WTC11 (cell line): ENCODE measurements around the gene AGBL5. TPM values are rescaled to one million over a fixed set of nuclear protein-coding genes. Genes with fewer than 3 reads are reported as not detected.

Source experiments
- ATAC-seq: fragments of 200-7000 bp; cut with Tn5 transposase; 2 replicates; pipeline ENCODE4 v1.10.0; 2021; ENCODE audit warnings: mild to moderate bottlenecking, moderate library complexity
- CTCF ChIA-PET: fragments of 300-600 bp; sonication (Branson Sonifier 250); formaldehyde crosslinking; loops from one replicate; lab custom pipeline; 2021; ENCODE audit warnings: antibody characterized with exemption; lab: Charles Lee
- POLR2A ChIA-PET: fragments of 350-600 bp; sonication (Branson Sonifier 250); formaldehyde crosslinking; loops from one replicate; lab custom pipeline; 2021; ENCODE audit warnings: antibody characterized with exemption; lab: Charles Lee
- DNase-seq: peaks from one replicate; pipeline ENCODE4 v3.0.0; 2021; ENCODE audit warnings: low spot score
- H3K27ac Mint-ChIP-seq: 2 replicates; pipeline ENCODE4 v1.8.0; 2021; ENCODE audit warnings: mixed read lengths
- H3K27me3 Mint-ChIP-seq: 2 replicates; pipeline ENCODE4 v1.8.0; 2021; ENCODE audit warnings: low read depth, mild to moderate bottlenecking, moderate library complexity, mixed read lengths
- H3K36me3 Mint-ChIP-seq: 2 replicates; pipeline ENCODE4 v1.8.0; 2021; ENCODE audit warnings: mixed read lengths
- H3K4me1 Mint-ChIP-seq: 2 replicates; pipeline ENCODE4 v1.8.0; 2022; ENCODE audit warnings: mixed read lengths
- H3K4me3 Mint-ChIP-seq: 2 replicates; pipeline ENCODE4 v1.8.0; 2021; ENCODE audit warnings: mild to moderate bottlenecking, moderate library complexity, mixed read lengths
- H3K9me3 Mint-ChIP-seq: 2 replicates; pipeline ENCODE4 v1.8.0; 2021; ENCODE audit warnings: mixed read lengths
- ATF1 ChIP-seq: sonication (generic); formaldehyde crosslinking; IDR thresholded peaks from 2 replicates; pipeline ENCODE4 v1.8.1; 2023; ENCODE audit warnings: mild to moderate bottlenecking, moderate library complexity, missing genetic modification reagents
- GABPB1 ChIP-seq: sonication (generic); formaldehyde crosslinking; IDR thresholded peaks from 2 replicates; pipeline ENCODE4 v1.8.1; 2023; ENCODE audit warnings: mild to moderate bottlenecking, missing genetic modification reagents
- GRHL2 ChIP-seq: fragments of 250-450 bp; sonication (Bioruptor Pico); IDR thresholded peaks from 2 replicates; pipeline ENCODE4 v1.8.0; 2022; ENCODE audit warnings: mild to moderate bottlenecking, moderate library complexity; ENCODE audit not compliant: insufficient replicate concordance, severe bottlenecking
- JUN ChIP-seq: sonication (generic); formaldehyde crosslinking; IDR thresholded peaks from 2 replicates; pipeline ENCODE4 v1.8.0; 2023; ENCODE audit warnings: mild to moderate bottlenecking, missing genetic modification reagents
- NR1H2 ChIP-seq: sonication (generic); formaldehyde crosslinking; IDR thresholded peaks from 2 replicates; pipeline ENCODE4 v1.9.0; 2021; ENCODE audit warnings: mild to moderate bottlenecking, moderate library complexity, missing genetic modification reagents
- RELA ChIP-seq: sonication (generic); formaldehyde crosslinking; IDR thresholded peaks from 2 replicates; pipeline ENCODE4 v1.8.1; 2022; ENCODE audit warnings: missing genetic modification reagents, mild to moderate bottlenecking, borderline replicate concordance
- TEAD1 ChIP-seq: sonication (generic); formaldehyde crosslinking; IDR thresholded peaks from 2 replicates; pipeline ENCODE4 v1.8.0; 2022; ENCODE audit warnings: mild to moderate bottlenecking, missing genetic modification reagents
- TP53 ChIP-seq: sonication (generic); formaldehyde crosslinking; IDR thresholded peaks from 2 replicates; pipeline ENCODE4 v1.8.1; 2023; ENCODE audit warnings: mild to moderate bottlenecking, missing genetic modification reagents
- ZNF121 ChIP-seq: sonication (generic); formaldehyde crosslinking; IDR thresholded peaks from 2 replicates; pipeline ENCODE4 v1.8.0; 2023; ENCODE audit warnings: missing genetic modification reagents
- ZNF317 ChIP-seq: sonication (generic); formaldehyde crosslinking; IDR thresholded peaks from 2 replicates; pipeline ENCODE4 v1.8.1; 2023; ENCODE audit warnings: low read depth, mild to moderate bottlenecking, moderate library complexity, missing genetic modification reagents, borderline replicate concordance
- ZNF416 ChIP-seq: fragments of 250-450 bp; sonication (Bioruptor Pico); IDR thresholded peaks from 2 replicates; pipeline ENCODE4 v1.9.0; 2021; ENCODE audit warnings: mild to moderate bottlenecking, inconsistent platforms
- total RNA-seq: library from RNA; stranded (reverse); gene quantifications from 3 replicates; pipeline ENCODE4 v1.2.3, GENCODE V29; 2021
- TF ChIP-seq, protein P1 (sequence below): sonication (generic); formaldehyde crosslinking; IDR thresholded peaks from 2 replicates; pipeline ENCODE4 v1.8.0; 2023; ENCODE audit warnings: missing genetic modification reagents, mild to moderate bottlenecking, borderline replicate concordance
- TF ChIP-seq, protein P2 (sequence below): fragments of 250-450 bp; sonication (Bioruptor Pico); IDR thresholded peaks from 2 replicates; pipeline ENCODE4 v1.8.0; 2021; ENCODE audit warnings: mild to moderate bottlenecking
- TF ChIP-seq, protein P3 (sequence below): sonication (generic); formaldehyde crosslinking; IDR thresholded peaks from 2 replicates; pipeline ENCODE4 v1.8.1; 2023; ENCODE audit warnings: mild to moderate bottlenecking, moderate library complexity, missing genetic modification reagents
- TF ChIP-seq, protein P4 (sequence below): fragments of 250-450 bp; sonication (Bioruptor Pico); IDR thresholded peaks from 2 replicates; pipeline ENCODE4 v1.9.0; 2021; ENCODE audit warnings: moderate library complexity, mild to moderate bottlenecking, inconsistent platforms, borderline replicate concordance
- TF ChIP-seq, protein P5 (sequence below): sonication (generic); formaldehyde crosslinking; IDR thresholded peaks from 2 replicates; pipeline ENCODE4 v1.8.0; 2023; ENCODE audit warnings: missing genetic modification reagents

AGBL5 gene
- total RNA-seq, 1 experiment from 2014 or later: 43.0 TPM

DNA sequence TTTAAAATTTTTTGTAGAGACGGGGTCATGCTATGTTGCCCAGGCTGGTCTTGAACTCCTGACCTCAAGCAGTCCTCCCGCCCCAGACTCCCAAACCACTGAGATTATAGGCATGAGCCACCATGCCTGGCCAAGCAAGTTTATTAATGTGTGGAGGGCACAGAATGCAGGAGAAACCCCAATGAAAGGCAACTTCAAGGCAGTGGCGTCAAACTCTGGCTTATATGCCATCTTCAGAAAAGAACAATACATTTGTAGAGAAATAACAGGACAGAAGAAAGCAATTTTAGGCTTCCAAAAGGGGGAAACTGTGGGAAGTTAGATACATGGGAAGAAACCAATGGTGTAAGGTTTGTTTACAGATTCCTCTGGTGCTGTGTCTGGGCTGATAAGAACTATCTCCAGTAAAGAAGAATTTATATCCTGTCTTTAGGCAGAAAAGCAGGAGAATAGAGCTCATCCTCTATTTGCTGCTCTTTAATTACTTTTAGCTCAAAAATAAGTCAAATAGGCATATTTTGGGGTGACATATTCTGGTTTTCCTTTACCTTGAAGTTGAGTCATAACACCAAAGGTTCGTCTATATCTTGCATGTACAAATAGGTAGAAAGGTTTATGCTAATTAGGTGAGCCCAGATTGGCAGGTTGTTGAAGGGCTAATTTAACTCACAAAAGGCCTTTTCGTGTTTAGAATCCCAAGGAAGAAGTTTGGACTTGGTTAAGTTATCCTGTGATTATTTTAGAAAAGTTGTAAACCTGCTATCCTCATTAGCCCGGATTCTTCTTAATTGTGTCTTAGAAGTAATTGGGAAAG is 44.7 kb upstream of the AGBL5 start:
- H3K27ac Mint-ChIP-seq: no peak overlapping the region
- H3K9me3 Mint-ChIP-seq: 0 out of 2 replicates have a peak, but pooled peaks cover 3% of the 10 kb centered on the region
- ATAC-seq (no peak), DNase-seq (no peak)
- H3K4me1 Mint-ChIP-seq: peaks cover 2% of the 10 kb centered on the region
- POLR2A ChIA-PET: no interaction called here
- H3K27me3 Mint-ChIP-seq: no peaks in the 10 kb centered on the region
- no peak overlapping the region for H3K4me3 Mint-ChIP-seq
- CTCF ChIA-PET: interaction anchor here (1.3 kb wide), 1 partner anchor 10 kb away, joined by 10 read pairs; no protein-coding TSS in a partner anchor
- no peaks in the 10 kb centered on the region for H3K36me3 Mint-ChIP-seq
- TF ChIP-seq, protein P1, sequence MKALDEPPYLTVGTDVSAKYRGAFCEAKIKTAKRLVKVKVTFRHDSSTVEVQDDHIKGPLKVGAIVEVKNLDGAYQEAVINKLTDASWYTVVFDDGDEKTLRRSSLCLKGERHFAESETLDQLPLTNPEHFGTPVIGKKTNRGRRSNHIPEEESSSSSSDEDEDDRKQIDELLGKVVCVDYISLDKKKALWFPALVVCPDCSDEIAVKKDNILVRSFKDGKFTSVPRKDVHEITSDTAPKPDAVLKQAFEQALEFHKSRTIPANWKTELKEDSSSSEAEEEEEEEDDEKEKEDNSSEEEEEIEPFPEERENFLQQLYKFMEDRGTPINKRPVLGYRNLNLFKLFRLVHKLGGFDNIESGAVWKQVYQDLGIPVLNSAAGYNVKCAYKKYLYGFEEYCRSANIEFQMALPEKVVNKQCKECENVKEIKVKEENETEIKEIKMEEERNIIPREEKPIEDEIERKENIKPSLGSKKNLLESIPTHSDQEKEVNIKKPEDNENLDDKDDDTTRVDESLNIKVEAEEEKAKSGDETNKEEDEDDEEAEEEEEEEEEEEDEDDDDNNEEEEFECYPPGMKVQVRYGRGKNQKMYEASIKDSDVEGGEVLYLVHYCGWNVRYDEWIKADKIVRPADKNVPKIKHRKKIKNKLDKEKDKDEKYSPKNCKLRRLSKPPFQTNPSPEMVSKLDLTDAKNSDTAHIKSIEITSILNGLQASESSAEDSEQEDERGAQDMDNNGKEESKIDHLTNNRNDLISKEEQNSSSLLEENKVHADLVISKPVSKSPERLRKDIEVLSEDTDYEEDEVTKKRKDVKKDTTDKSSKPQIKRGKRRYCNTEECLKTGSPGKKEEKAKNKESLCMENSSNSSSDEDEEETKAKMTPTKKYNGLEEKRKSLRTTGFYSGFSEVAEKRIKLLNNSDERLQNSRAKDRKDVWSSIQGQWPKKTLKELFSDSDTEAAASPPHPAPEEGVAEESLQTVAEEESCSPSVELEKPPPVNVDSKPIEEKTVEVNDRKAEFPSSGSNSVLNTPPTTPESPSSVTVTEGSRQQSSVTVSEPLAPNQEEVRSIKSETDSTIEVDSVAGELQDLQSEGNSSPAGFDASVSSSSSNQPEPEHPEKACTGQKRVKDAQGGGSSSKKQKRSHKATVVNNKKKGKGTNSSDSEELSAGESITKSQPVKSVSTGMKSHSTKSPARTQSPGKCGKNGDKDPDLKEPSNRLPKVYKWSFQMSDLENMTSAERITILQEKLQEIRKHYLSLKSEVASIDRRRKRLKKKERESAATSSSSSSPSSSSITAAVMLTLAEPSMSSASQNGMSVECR (CRISPR knock-in tag): no peak
- 0 out of 2 replicates have a peak, but pooled peaks have one; percentile 2 for TF ChIP-seq ZNF121

DNA sequence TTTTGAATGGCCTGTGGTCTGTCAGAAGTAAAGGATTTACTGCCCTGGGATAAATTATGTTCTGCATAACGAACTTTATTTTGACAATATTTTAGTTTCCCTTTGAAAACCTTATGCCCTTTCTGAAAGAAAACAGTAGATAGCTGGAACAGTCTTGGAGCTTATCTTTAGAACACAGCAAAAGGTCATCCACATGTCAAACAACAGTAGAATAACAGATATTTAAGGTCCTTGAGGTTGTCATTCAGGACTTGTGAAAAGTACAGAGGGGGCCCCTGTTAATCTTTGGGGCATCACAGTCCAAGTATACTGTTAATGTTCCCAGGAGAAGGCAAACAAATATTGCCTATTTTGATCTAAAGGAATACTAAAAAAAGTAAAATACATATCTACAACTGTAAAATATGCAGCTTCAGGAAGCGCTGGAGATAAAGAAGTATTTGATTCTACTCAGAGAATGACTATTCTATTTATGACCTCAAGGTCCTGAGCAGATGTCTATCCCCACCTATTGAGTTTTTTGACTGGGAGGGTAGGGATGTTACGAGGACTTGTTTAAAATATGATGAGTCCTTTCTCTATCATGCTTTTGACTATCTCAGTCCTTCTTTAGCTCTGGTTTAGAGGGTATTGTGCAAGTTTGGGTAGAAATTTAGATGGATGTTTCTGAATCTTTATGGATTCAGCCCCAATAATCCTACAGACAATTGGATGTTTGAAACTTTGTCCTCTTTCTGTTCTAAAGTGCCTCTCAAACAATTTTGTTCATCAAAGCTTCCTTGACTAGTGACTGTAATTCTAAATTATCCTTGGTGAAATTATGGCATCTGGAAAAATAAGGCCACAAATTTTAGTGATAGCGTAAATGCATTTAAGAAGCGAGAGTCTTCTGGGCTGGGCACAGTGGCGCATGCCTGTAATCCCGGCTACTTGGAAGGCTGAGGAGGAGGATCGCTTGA is 43.8 kb upstream of the AGBL5 start:
- H3K4me3 Mint-ChIP-seq: no peak overlapping the region
- H3K27me3 Mint-ChIP-seq: peaks cover 2% of the 10 kb centered on the region; the same call in 1 of the 2 replicates
- peaks cover 9% of the 10 kb centered on the region for H3K9me3 Mint-ChIP-seq
- TF ChIP-seq, protein P2, sequence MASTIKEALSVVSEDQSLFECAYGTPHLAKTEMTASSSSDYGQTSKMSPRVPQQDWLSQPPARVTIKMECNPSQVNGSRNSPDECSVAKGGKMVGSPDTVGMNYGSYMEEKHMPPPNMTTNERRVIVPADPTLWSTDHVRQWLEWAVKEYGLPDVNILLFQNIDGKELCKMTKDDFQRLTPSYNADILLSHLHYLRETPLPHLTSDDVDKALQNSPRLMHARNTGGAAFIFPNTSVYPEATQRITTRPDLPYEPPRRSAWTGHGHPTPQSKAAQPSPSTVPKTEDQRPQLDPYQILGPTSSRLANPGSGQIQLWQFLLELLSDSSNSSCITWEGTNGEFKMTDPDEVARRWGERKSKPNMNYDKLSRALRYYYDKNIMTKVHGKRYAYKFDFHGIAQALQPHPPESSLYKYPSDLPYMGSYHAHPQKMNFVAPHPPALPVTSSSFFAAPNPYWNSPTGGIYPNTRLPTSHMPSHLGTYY: no peak
- TF ChIP-seq, protein P3, sequence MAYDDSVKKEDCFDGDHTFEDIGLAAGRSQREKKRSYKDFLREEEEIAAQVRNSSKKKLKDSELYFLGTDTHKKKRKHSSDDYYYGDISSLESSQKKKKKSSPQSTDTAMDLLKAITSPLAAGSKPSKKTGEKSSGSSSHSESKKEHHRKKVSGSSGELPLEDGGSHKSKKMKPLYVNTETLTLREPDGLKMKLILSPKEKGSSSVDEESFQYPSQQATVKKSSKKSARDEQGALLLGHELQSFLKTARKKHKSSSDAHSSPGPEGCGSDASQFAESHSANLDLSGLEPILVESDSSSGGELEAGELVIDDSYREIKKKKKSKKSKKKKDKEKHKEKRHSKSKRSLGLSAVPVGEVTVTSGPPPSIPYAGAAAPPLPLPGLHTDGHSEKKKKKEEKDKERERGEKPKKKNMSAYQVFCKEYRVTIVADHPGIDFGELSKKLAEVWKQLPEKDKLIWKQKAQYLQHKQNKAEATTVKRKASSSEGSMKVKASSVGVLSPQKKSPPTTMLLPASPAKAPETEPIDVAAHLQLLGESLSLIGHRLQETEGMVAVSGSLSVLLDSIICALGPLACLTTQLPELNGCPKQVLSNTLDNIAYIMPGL (CRISPR knock-in tag): no peak
- no peak for TF ChIP-seq NR1H2
- TF ChIP-seq, all 79 proteins: peak for 0
- ChIA-PET POLR2A (no interaction called here), CTCF (interaction anchor here (1.3 kb wide), 1 partner anchor 9 kb away, joined by 10 read pairs; no protein-coding TSS in a partner anchor)
- no peak for ATAC-seq
- no peaks in the 10 kb centered on the region for H3K4me1 Mint-ChIP-seq
- DNase-seq: no peak
- no peak overlapping the region for H3K27ac Mint-ChIP-seq
- peaks cover 6% of the 10 kb centered on the region for H3K36me3 Mint-ChIP-seq

DNA sequence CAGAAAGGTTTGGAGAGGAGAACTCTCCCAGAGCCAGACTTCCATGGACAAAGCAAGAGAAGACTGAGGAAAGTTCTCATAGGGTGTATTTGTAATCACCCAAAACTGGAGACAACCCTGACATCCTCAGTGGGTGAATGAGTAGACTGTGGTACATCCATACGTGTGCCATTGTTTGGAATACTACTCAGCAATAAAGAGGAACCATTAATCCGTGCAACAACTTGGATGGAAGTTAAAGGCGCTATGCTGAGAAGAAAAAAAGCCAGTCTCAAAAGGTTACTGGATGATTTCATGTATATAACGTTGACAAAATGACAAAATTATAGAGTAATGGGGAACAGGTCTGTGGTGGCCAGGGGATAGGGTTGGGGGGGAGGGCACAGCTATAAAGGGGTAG is 42.8 kb upstream of the AGBL5 start:
- Mint-ChIP-seq H3K36me3 (peaks cover 16% of the 10 kb centered on the region), H3K4me3 (no peak overlapping the region), H3K27ac (no peak overlapping the region), H3K9me3 (peaks cover 19% of the 10 kb centered on the region), H3K27me3 (peaks cover 11% of the 10 kb centered on the region; the same call in 1 of the 2 replicates), H3K4me1 (no peaks in the 10 kb centered on the region)
- DNase-seq: no peak
- POLR2A ChIA-PET: no interaction called here
- TF ChIP-seq RELA (CRISPR knock-in tag) (no peak), JUN (no peak), ATF1 (CRISPR knock-in tag) (no peak), TP53 (CRISPR knock-in tag) (no peak), ZNF416 (CRISPR knock-in tag) (no peak), GABPB1 (no peak), TEAD1 (no peak), ZNF317 (CRISPR knock-in tag) (no peak), GRHL2 (CRISPR knock-in tag) (no peak)
- TF ChIP-seq, protein P4, sequence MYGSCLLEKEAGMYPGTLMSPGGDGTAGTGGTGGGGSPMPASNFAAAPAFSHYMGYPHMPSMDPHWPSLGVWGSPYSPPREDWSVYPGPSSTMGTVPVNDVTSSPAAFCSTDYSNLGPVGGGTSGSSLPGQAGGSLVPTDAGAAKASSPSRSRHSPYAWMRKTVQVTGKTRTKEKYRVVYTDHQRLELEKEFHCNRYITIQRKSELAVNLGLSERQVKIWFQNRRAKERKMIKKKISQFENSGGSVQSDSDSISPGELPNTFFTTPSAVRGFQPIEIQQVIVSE (CRISPR knock-in tag): no peak
- TF ChIP-seq, protein P5, sequence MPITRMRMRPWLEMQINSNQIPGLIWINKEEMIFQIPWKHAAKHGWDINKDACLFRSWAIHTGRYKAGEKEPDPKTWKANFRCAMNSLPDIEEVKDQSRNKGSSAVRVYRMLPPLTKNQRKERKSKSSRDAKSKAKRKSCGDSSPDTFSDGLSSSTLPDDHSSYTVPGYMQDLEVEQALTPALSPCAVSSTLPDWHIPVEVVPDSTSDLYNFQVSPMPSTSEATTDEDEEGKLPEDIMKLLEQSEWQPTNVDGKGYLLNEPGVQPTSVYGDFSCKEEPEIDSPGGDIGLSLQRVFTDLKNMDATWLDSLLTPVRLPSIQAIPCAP (CRISPR knock-in tag): no peak
- ATAC-seq: no peak
- CTCF ChIA-PET: interaction anchor here (2.8 kb wide), 1 partner anchor 47 kb away, joined by 18 read pairs; no protein-coding TSS in a partner anchor
